NCI-H2227 treated with DMSO at 0.1 percent for 48 hours (cell line): ENCODE results near the gene LMNTD2.

Experiments
- DNase-seq: peaks from one replicate; lab custom pipeline; 2025; lab: John Stamatoyannopoulos, UW

Gene LMNTD2

GRCh38 chr11:560305-561147 lies at the start of gene LMNTD2, which contains the start of gene RASSF7:
TSS of gene LMNTD2 (minus strand) at chr11:560738. CDS start at chr11:560716, 22 bp downstream.
TSS of gene RASSF7 (plus strand) at chr11:560970. CDS start at chr11:561769, 799 bp downstream.
- peak; percentile 97 for DNase-seq

- no peak for DNase-seq
These were observed 48.8 kb upstream of the LMNTD2 start for GRCh38 chr11:609341-609811.

GRCh38 chr11:608791-609251 lies 48.3 kb upstream of the LMNTD2 start:
- DNase-seq = no peak

- no peak for DNase-seq
These were observed 47.6 kb upstream of the LMNTD2 start for GRCh38 chr11:607971-608659.

GRCh38 chr11:607020-607780 lies 46.7 kb upstream of the LMNTD2 start:
- DNase-seq = no peak

GRCh38 chr11:606245-606644 lies 45.7 kb upstream of the LMNTD2 start:
- DNase-seq = no peak

GRCh38 chr11:605286-606129 lies 45.0 kb upstream of the LMNTD2 start:
- no peak for DNase-seq

GRCh38 chr11:603154-603553 lies 42.6 kb upstream of the LMNTD2 start:
- no peak for DNase-seq

GRCh38 chr11:601573-602245 lies 41.2 kb upstream of the LMNTD2 start:
- DNase-seq = no peak

- no peak for DNase-seq
These were observed 37.6 kb upstream of the LMNTD2 start for GRCh38 chr11:598005-598680.

- DNase-seq = no peak
These were observed 36.7 kb upstream of the LMNTD2 start for GRCh38 chr11:597166-597725.

- DNase-seq = no peak
These were observed 35.8 kb upstream of the LMNTD2 start for GRCh38 chr11:596374-596773.

GRCh38 chr11:595400-595799 lies 34.9 kb upstream of the LMNTD2 start:
- DNase-seq = no peak

GRCh38 chr11:593347-593746 lies 32.8 kb upstream of the LMNTD2 start:
- no peak for DNase-seq

GRCh38 chr11:592918-593317 lies 32.4 kb upstream of the LMNTD2 start:
- DNase-seq = no peak

- DNase-seq = no peak
These were observed 32.0 kb upstream of the LMNTD2 start for GRCh38 chr11:592501-592900.

- no peak for DNase-seq
These were observed 30.5 kb upstream of the LMNTD2 start for GRCh38 chr11:590997-591396.

GRCh38 chr11:589798-590197 lies 29.3 kb upstream of the LMNTD2 start:
- DNase-seq = no peak

GRCh38 chr11:587978-588380 lies 27.4 kb upstream of the LMNTD2 start:
- DNase-seq = no peak

GRCh38 chr11:587546-587945 lies 27.0 kb upstream of the LMNTD2 start:
- no peak for DNase-seq
